ENCODE data around the gene CLIC4.

DNA sequence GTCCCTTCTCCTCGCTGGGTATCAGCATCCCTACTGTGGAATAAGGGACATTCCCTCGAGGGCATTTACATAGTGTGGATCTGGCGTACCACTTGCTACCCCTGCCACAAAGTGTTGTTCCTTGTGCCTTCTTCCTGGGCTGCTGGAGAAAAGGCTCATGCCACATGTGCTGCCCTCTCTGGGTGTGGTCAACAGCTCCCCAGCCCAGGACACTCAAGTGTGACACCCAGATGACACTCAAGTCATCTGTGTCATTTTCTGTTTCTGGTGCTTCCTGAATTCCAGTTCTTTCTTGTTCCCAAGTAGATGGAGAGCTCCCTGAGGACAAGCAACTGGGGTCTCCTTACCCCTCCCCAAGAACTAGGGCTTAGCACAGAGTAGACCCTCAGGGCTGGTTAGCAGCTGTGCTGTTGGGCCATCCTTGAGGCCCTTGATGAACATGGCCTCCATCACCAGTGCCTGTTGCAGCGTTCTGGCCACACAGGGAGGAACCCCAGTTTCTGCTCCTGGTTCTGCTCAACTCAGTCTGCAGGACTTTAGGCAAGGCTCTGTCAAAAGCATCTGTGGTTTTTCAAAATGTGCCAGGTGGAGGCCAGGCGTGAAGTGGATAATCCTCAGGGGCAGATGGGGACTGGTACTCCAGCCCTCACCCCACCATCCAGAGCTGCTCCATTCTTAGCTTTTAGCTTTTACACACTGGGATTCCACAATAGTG is 49.0 kb upstream of the CLIC4 start:
- TF ChIP-seq, protein P1, sequence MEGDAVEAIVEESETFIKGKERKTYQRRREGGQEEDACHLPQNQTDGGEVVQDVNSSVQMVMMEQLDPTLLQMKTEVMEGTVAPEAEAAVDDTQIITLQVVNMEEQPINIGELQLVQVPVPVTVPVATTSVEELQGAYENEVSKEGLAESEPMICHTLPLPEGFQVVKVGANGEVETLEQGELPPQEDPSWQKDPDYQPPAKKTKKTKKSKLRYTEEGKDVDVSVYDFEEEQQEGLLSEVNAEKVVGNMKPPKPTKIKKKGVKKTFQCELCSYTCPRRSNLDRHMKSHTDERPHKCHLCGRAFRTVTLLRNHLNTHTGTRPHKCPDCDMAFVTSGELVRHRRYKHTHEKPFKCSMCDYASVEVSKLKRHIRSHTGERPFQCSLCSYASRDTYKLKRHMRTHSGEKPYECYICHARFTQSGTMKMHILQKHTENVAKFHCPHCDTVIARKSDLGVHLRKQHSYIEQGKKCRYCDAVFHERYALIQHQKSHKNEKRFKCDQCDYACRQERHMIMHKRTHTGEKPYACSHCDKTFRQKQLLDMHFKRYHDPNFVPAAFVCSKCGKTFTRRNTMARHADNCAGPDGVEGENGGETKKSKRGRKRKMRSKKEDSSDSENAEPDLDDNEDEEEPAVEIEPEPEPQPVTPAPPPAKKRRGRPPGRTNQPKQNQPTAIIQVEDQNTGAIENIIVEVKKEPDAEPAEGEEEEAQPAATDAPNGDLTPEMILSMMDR (IDR thresholded peaks at IDR 0.05; ENCODE audit: borderline replicate concordance, extremely low read depth, low read length, poor library complexity, severe bottlenecking), result no peak
- TF ChIP-seq EZH2 (IDR thresholded peaks at IDR 0.05; ENCODE audit: borderline replicate concordance, low read depth, low read length, severe bottlenecking), result no peak
